ENCODE measurements around the gene NFASC.

- TF ChIP-seq TAF1 (IDR thresholded peaks at IDR 0.05; ENCODE audit: borderline replicate concordance, insufficient read depth, low read length) (no peak), REST (IDR thresholded peaks at IDR 0.05; ENCODE audit: insufficient read depth in 1 of 2, low read depth in 2 of 2, low read length in 2 of 2) (no peak), POLR2AphosphoS5 (IDR thresholded peaks at IDR 0.05; ENCODE audit: low read depth, low read length) (no peak), SIN3A (IDR thresholded peaks at IDR 0.05; ENCODE audit: borderline replicate concordance, insufficient read depth, low read length) (no peak), FOXP2 (optimal IDR thresholded peaks at IDR 0.05; ENCODE audit: borderline replicate concordance, extremely low read depth, extremely low read length, insufficient read depth) (no peak)
Observed at GRCh38 chr1:205015241-205015640, 144.6 kb downstream of the NFASC start.
